CD4-positive, alpha-beta T cell treated with Interferon gamma for 1 hour (primary cell): ENCODE results near the gene RNF34.
"Not testable (repeated sequence)": the region's sequence is repeated elsewhere in the genome, so short reads cannot be mapped to it uniquely, and the experiment has no call there.

ENCODE experiments used
- DNase-seq: peaks from one replicate; pipeline ENCODE4 v3.0.0-alpha.2; 2020

The RNF34 gene, protein sequence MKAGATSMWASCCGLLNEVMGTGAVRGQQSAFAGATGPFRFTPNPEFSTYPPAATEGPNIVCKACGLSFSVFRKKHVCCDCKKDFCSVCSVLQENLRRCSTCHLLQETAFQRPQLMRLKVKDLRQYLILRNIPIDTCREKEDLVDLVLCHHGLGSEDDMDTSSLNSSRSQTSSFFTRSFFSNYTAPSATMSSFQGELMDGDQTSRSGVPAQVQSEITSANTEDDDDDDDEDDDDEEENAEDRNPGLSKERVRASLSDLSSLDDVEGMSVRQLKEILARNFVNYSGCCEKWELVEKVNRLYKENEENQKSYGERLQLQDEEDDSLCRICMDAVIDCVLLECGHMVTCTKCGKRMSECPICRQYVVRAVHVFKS

DNA sequence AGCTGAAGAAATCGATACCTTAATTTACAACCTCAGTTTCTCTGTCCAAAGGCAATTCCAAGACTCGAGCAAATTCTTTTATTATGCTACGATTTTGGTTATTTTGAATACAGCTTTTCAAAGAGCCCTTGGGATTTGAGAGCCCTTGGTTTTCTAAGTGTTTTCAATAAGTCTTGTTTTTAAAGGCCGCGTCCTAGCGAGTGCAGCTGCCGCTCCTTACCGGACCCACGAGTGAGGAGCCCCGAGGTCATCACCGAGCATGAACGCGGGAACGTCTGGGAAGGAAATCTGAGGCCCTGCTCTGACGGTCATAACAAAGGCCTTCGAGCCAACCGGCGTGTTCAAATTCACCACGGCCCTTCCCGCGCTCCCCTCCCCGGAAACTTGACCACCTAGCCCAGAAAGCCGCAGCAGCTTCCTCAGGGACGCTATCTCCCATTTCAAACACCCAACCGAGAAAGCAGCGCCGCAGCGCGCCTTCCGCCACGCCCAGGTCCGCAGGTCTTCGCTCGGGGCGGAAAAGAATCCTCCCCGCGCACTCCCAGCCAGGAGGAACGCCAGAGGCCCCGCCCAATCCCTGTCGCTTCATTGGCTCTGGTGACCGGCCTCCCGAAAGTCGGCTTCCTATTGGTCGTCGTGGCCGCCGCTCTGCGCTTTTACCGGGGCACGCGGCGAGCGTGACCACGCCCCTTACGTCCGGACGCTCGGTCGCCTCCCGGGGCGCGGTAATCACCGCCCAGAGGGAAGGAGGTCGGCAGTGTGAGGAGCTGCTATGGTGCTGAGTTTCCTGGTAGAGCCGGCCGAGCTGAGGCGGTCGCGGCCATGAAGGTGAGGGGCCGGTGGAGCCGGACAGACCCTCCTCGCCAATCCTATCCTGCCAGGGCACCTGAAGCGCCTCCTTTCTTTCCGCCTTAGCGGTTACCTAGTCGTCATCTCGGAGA, at the start of gene RNF34:
TSS of gene RNF34 (plus strand) at position 728 of the 941 bp plus-strand sequence. CDS start at position 823, 95 bp downstream.
- DNase-seq: peak; percentile 98

DNA sequence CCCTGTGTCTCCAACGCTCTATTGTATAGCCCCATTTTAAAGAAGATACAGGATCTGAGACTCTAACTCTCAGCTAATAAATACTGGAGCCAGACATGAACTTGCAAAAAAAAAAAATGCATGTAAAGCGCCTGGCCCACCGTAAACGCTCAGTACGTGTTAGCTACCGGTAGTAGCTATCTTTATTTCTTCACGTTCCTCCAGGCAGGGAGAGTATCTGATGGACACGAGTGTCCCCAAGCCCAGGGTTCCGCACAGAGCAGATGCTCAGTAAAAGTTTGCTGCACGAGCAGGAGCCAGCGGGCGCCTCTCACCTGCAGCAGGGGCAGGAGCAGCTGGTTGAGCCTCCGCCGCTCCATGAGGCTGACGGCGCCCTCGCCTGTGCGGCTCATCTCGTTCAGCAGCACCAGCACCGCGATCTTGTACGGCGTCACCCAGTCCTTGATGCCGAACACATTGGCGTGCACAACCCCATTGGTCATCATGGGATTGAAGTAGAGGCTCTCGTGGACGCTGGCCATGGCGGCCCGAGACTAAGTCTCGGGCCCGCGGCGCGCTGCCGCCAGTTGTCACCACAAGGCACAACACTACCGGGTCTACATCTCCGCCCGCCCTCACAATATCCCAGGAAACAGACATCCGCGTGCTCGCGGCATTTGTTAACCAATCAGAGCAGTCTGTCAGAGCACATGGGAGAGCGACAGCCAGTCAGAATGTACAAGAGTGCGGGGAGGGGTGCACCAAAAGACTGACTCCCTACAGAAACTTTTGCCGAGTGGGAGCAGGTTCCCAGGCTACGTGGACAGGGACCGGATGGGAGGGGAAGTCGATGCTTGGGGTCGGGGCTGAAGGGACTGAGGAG, 47.9 kb upstream of the RNF34 start, which contains the start of gene ANAPC5:
TSS of gene ANAPC5 (minus strand) at position 592 of the 862 bp plus-strand sequence. CDS start at position 521, 71 bp downstream.
- peak; percentile 95 for DNase-seq

DNA sequence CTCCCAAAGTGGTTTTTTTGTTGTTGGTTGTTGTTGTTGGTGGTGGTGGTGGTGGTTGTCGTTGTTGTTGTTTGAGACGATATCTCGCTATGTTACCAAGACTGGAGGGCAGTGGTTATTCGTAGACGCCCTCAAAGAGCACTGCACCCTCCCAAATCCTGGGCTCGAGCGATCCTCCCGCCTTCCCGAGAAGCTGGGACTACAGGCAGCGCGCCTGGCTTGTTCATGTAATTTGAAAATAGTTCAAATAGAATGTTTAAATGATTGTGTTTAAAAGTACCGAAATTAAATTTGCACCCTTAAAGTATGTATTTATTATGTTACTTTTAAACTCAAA, 47.3 kb upstream of the RNF34 start:
- DNase-seq: no peak

DNA sequence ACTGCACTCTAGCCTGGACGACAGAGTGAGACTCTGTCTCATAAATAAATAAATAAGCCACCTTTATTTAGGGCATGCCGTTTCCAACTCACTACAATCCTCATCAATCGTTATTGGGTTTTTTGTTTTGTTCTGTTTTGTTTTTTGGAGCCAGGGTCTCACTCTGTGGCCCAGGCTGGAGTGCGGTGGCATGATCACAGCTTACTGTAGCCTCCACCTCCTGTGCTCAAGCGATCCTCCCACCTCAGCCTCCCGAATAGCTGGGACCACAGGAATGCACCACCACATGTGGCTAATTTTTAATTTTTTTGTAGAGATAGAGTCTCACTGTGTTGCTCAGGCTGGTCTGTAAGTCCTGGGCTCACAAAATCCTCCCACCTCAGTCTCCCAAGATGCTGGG, 44.1 kb upstream of the RNF34 start:
- DNase-seq: no peak

DNA sequence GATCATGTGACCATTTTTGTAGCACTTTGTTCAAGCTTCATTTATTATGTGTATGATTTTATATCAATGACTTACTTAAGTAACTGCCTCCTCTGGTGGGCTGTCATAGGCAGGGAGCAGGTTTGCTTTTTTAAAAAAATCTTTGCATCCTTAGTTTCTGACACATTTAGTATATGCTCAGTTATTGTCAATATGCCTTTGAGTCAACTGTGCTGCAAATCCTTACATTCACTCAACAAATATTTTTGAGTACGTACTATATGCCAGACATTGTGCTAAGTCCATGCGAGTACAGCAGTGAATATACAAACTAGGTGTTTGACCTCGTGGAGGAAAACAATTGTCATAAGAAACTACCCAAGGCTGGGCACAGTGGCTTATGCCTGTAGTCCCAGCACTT, 43.3 kb upstream of the RNF34 start:
- no peak for DNase-seq

DNA sequence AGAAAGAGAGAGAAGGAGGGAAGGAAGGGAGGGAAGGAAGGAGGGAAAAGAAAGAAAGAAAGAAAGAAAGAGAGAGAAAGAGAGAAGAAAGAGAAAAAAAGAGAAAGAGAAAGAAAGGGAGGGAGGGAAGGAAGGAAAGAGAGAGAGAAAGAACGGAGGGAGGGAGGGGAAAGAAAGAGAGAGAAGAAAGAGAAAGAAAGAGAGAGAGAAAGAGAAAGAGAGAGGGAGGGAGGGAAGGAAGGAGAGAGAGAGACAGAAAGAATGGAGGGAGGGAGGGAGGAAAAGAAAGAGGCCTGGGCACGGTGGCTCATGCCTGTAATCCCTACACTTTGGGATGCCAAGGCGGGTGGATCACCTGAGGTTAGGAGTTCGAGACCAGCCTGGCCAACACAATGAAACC, 42.6 kb upstream of the RNF34 start:
- no peak for DNase-seq

DNA sequence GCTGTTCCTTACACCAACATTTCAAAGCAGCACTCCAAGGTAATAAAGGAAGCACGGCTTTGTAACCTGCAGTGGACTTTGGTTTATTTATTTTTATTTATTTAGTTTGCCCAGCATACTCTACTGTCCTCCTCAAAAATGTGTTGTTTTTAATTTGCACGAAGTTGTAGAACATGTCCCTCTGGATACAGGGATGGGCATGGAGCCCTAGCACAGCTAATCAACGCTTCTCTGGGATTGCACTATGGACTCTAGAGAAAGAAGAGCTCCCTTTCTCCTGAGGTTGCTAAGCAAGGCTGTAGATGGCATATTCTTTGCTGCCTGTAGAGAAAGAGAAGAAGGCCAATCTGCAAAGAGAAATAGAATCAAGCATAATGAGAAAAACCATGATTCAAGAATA, 41.8 kb upstream of the RNF34 start:
- DNase-seq: no peak

DNA sequence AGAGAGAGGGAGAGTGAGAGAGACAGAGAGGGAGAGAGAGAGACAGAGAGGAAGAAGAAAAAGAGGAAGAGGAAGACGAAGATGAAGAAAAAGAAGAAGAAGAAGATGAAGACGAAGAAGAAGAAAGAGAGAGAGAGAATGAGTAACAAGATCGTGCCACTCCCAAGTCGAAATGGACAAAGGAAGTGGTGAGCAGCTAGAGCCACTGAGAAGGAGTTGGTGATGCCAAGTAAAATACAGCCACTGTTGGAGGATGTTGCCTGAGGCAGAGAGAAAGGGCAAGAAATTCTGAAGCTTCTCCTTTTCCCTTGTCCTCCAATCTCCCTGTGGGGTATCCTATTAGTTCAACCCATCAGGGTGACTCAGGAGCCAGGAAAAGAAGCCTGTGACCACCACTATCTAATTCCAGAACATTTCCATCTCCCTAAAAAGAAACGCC, 35.2 kb upstream of the RNF34 start:
- DNase-seq: no peak

DNA sequence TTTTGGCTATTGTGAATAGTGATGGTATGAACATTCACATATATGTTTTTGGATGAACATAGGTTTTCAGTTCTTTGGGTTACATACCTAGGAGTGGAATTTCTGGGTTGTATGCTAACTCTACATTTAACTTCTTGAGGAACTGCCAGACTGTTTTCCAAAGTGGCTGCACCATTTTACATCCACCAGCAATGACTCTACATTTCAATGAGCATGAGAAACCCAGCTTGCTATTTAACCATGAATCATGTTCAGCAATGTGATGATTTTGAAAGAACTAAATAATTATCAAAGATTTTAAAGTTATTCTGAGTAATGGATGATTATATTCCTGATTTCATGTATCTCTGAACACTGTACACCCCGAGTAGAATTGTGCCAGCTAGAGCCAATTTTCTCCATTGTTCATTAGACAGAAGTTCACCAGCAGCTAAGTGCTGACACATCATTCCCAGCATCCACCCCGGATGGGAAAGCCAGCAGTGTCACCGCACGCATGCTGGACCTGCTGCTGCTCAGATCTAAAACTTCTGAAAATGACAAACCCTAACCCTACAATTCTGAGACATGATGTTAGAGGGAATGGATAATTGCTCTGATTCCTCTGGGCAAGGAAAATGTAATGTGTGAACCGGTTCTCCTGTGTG, 34.4 kb upstream of the RNF34 start:
- DNase-seq: no peak

DNA sequence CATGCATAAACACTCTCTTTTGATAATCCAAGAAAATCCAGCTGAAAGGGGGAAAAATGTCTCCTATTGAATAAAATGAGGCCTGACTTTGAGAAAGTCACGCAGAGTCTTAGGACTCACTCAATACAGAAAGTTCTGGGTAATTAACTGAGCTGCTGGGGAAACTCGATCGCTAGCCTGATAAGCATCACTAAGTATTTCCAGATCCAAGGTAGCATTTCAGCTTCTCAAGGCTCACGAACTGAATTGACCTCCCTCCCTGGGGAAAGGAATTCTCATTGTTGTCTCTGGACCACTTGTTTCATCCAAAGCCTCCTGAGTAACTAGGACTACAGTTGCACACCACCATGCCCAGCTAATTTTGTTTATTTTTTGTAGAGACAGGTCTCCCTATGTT, 33.9 kb upstream of the RNF34 start:
- no peak for DNase-seq

DNA sequence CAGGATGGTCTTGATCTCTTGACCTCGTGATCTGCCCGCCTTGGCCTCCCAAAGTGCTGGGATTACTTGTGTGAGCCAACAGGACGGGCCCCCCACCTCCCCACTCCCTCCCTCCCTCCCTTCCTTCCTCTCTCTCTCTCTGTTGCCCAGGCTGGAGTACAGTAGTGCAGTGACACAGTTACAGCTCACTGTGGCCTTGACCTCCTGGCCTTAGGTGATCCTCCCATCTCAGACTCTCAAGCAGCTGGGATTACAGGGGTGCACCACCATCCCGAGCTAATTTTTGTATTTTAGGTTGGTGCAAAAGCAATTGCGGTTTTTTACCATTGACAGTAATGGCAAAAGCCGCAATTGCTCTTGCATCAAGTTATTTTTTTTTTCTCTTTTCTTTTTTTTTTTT, 28.5 kb upstream of the RNF34 start:
- no peak for DNase-seq

DNA sequence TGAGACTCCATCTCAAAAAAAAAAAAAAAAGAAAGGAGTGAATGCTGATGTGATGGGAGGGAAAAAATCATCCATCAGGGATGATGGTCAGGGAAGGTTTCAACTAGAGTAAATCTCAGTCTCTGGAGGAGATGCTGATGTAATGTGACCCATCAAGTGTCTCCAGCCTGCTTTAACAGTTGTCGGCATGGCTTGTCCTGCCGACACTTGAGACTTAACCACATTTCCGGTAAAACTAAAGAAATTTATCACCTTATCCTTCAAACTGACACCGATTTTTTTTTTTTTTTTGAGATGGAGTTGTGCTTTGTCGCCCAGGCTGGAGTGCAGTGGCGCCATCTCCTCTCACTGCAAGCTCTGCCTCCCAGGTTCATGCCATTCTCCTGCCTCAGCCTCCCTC, 26.2 kb upstream of the RNF34 start:
- no peak for DNase-seq

DNA sequence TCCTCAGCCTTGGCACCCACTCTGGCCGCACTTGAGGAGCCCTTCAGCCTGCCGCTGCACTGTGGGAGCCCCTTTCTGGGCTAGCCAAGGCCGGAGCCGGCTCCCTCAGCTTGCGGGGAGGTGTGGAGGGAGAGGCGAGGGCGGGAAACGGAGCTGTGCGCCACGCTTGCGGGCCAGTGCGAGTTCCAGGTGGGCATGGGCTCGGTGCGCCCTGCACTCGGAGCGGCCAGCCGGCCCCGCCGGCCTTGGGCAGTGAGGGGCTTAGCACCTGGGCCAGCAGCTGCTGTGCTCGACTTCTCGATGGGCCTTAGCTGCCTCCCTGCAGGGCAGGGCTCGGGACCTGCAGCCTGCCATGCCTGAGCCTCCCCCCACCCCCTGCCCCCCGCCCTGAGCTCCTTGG, 25.6 kb upstream of the RNF34 start:
- DNase-seq: not testable (repeated sequence)

DNA sequence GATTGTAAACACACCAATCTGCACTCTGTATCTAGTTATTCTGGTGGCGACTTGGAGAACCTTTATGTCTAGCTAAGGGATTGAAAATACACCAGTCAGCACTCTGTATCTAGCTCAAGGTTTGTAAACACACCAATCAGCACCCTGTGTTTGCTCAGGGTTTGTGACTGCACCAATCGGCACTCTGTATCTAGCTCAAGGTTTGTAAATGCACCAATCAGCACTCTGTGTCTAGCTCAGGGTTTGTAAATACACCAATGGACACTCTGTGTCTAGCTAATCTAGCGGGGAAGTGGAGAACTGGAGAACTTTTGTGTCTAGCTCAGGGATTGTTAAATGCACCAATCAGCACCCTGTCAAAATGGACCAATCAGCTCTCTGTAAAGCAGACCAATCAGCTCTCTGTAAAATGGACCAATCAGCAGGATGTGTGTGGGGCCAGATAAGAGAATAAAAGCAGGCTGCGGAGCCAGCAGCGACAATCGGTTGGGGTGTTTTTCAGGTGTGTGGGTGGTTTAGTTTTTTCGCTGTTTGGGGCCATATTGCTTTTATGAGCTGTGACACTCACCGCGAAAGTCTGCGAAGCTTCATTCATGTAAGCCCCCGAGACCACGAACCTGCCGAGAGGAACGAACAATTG, 24.9 kb upstream of the RNF34 start:
- DNase-seq: not testable (repeated sequence)

DNA sequence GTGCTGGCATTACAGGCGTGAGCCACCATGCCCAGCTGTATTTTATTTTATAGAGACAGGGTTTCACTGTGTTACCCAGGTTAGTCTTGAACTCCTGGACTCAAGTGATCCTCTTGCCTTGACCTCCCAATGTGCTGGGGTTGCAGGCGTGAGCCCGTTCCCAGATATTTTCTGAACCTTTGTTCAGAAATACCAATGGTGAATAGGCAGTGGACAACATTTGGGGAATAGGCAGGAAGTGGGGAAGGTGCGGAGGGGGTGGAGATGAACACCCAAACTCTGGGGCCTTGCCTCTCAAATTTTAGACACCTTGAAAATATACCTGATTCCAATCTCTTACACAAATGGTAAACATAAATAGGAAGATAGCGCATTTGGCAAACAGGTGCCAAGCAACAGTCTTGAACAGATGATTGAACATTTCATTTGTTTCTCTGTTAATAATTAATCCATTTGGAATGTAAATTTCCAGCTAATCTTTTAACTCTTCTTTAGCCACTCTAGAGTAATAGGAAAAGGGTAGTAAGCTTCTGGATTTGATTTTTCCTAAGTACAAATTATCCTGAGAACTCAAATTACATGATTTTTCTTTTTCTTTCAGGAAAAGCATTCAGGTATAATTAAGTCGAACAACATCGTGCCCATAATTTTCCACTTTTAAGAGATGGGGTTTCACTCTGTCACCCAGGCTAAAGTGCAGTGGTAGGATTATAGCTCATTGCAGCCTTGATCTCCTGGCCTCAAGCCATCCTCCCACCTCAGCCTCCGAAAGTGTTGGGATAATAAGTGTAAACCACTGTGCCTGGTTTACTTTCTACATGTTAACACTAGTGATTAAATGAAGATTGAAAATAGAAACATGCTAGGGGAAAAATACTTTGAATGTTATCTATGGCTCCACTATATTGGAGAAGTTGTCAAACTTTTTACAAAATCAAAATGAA, 22.9 kb upstream of the RNF34 start:
- DNase-seq: no peak

DNA sequence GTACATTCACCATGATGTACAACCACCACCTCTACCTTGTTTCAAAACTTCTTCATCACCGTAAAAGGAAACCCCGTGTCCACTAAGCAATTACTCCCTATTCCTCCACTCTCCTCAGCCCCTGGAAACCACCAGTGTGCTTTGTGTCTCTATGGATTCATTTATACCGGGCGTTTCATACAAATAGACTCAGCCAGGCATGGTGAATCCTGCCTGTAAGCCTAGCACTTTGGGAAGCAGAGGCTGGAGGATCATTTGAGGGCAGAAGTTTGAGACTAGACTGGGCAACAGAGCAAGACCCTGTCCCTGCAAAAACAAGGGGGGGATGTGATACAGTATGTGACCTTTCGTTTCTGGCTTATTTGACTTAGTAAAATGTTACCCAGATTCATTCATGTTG, 21.2 kb upstream of the RNF34 start:
- no peak for DNase-seq

DNA sequence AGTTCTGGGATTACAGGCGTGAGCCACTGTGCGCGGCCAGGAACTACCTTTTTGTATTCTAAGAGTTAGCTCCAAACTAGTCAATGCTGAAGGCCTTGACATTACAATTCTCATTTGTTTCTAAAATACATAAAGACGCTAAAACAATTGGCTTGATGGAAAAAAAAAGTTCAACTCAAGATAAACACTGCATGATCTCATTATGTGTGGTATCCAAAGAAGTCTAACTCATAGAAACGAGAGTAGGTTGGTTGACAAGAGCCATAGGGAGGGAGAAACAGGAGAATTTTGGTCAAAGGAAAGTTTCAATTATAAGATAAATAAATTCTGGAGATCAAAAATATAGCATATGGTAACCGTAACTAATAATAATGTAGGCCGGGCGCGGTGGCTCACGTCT, 20.0 kb upstream of the RNF34 start:
- DNase-seq: no peak

DNA sequence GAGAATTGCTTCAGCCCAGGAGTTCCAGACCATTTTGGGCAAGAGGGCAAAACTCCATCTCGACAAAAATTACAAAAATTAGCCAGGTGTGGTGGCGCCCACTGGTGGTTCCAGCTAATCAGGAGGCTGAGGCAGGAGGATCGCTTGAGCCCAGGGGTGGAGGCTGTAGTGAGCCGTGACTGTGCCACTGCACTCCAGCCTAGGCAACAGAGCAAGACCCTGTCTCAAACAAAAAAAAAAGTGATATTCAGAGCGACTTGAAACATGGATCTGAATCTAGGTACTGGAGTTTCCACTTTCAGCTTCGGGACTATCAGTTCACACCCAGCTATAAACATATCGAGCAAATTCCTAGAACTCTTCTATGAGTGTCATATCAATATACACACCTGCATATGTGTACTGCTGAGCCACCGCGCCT, 16.3 kb upstream of the RNF34 start:
- no peak for DNase-seq

DNA sequence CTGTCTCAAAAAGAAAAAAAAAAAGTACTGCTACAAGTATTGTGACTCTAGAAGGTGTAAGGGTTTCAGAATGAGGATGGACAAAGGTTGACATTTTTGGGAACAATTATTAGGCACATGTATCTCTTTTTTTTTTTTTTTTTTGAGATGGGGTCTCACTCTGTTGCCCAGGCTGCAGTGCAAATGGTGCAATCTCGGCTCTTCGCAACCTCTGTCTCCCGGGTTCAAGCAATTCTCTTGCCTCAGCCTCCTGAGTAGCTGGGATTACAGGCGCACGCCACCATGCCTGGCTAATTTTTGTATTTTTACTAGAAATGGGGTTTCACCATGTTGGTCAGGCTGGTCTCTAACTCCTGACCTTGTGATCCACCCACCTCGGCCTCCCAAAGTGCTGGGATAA, 15.0 kb upstream of the RNF34 start:
- not testable (repeated sequence) for DNase-seq

DNA sequence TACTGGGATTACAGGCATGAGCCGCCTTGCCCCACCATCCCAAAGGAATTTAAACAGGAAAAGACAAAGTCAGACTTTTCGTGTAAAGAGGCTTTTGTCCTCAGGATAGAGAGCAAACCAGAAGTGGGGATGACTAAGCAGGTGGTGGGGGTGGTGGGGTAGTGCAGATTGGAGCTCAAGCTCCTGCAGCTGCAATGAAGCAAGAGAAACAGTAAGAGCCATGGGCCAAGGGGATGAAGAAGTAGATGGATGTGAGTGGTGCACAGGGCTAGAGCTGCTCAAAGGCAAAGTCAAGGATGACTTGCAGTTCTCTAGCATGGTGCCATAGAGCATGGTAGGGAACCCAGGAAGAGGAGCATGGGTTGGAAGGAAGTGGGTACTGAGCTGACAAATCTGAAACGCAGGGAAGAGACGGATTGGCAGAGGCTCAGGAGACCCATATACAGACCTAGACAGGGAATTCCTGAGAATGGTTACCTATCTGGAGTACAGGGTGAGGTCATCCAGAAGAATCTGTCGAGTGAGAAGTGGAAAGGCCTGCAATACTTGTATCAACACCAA, 11.4 kb upstream of the RNF34 start:
- DNase-seq: no peak
